ENCODE measurements around the gene MAST2. TPM values are rescaled to one million over a fixed set of nuclear protein-coding genes. Genes with fewer than 3 reads are reported as not detected.

The MAST2 gene
- total RNA-seq, 1 donor from 2014 or later = 38.1 TPM

DNA sequence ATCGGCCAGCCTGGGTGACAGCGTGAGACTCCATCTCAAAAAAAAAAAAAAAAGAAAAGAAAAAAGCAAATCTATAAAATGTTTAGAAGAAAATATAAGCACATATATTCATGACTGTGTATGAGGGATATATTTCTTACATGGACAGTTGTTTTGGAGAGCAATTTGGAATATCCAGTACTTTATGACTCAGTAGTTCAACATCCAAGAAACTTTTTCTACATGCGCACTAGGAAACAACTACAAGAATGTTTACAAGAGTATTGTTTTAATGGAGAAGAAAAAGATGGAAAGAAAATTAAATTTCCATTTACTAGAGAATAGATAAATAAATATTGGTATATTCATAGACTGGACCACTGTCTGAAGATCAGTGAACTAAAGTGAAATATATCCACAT lies 77.5 kb downstream of the MAST2 start:
- no peak overlapping the region for H3K4me3 Mint-ChIP-seq
- no peaks in the 10 kb centered on the region for H3K36me3 Mint-ChIP-seq
- H3K27me3 Mint-ChIP-seq = no peaks in the 10 kb centered on the region
- H3K4me1 Mint-ChIP-seq (ENCODE audit: unreplicated experiment) = no peaks in the 10 kb centered on the region
- DNase-seq (ENCODE audit: extremely low spot score, unreplicated experiment) = no peak
- no peak overlapping the region for H3K27ac Mint-ChIP-seq
- H3K9me3 Mint-ChIP-seq = no peaks in the 10 kb centered on the region
- TF ChIP-seq, protein P1, sequence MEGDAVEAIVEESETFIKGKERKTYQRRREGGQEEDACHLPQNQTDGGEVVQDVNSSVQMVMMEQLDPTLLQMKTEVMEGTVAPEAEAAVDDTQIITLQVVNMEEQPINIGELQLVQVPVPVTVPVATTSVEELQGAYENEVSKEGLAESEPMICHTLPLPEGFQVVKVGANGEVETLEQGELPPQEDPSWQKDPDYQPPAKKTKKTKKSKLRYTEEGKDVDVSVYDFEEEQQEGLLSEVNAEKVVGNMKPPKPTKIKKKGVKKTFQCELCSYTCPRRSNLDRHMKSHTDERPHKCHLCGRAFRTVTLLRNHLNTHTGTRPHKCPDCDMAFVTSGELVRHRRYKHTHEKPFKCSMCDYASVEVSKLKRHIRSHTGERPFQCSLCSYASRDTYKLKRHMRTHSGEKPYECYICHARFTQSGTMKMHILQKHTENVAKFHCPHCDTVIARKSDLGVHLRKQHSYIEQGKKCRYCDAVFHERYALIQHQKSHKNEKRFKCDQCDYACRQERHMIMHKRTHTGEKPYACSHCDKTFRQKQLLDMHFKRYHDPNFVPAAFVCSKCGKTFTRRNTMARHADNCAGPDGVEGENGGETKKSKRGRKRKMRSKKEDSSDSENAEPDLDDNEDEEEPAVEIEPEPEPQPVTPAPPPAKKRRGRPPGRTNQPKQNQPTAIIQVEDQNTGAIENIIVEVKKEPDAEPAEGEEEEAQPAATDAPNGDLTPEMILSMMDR (conservative IDR thresholded peaks at IDR 0.05) = no peak

GRCh38 chr1:45883658-45884057 lies 80.2 kb downstream of the MAST2 start:
- H3K36me3 Mint-ChIP-seq = no peaks in the 10 kb centered on the region
- TF ChIP-seq, protein P1 (conservative IDR thresholded peaks at IDR 0.05) = no peak
- no peak overlapping the region for H3K27ac Mint-ChIP-seq
- DNase-seq (ENCODE audit: extremely low spot score, unreplicated experiment) = no peak
- H3K27me3 Mint-ChIP-seq = no peaks in the 10 kb centered on the region
- H3K9me3 Mint-ChIP-seq = no peaks in the 10 kb centered on the region
- H3K4me1 Mint-ChIP-seq (ENCODE audit: unreplicated experiment) = peaks cover 5% of the 10 kb centered on the region
- H3K4me3 Mint-ChIP-seq = no peak overlapping the region

DNA sequence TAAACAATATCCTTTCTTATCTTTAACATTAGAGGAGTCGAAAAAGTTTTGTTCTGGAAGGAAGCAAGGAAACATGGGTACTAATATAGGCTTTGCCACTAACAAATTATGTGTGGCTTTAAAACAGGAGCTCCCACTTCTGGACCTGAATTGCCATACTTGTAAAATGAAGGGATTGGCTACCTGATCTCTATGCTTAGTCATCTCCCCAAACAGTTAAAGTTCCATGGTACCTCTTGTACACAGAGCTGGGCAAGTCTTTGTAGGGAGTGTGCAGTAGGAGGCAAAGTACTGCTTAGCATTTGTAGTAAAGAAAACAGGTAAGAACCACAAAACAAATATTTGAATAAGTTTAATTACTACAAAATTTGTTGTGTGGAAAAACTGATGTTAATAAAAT lies 81.3 kb downstream of the MAST2 start:
- Mint-ChIP-seq H3K27me3 (no peaks in the 10 kb centered on the region), H3K9me3 (no peaks in the 10 kb centered on the region), H3K4me3 (no peak overlapping the region), H3K27ac (no peak overlapping the region), H3K4me1 (ENCODE audit: unreplicated experiment) (peaks cover 5% of the 10 kb centered on the region), H3K36me3 (no peaks in the 10 kb centered on the region)
- TF ChIP-seq, protein P1 (conservative IDR thresholded peaks at IDR 0.05) = no peak
- no peak for DNase-seq (ENCODE audit: extremely low spot score, unreplicated experiment)

- H3K36me3 Mint-ChIP-seq = peaks cover 8% of the 10 kb centered on the region
- H3K4me1 Mint-ChIP-seq (ENCODE audit: unreplicated experiment) = peaks cover 5% of the 10 kb centered on the region
- H3K27me3 Mint-ChIP-seq = no peaks in the 10 kb centered on the region
- H3K9me3 Mint-ChIP-seq = peaks cover 6% of the 10 kb centered on the region
- H3K27ac Mint-ChIP-seq = no peak overlapping the region
- no peak overlapping the region for H3K4me3 Mint-ChIP-seq
- DNase-seq (ENCODE audit: extremely low spot score, unreplicated experiment) = no peak
- TF ChIP-seq, protein P1 (conservative IDR thresholded peaks at IDR 0.05) = no peak
These were observed 82.8 kb downstream of the MAST2 start for GRCh38 chr1:45886229-45886628.

GRCh38 chr1:45887156-45887842 lies 83.9 kb downstream of the MAST2 start:
- H3K27me3 Mint-ChIP-seq = no peaks in the 10 kb centered on the region
- H3K4me3 Mint-ChIP-seq = no peak overlapping the region
- DNase-seq (ENCODE audit: extremely low spot score, unreplicated experiment) = no peak
- peaks cover 6% of the 10 kb centered on the region for H3K9me3 Mint-ChIP-seq
- H3K27ac Mint-ChIP-seq = no peak overlapping the region
- H3K36me3 Mint-ChIP-seq = peaks cover 8% of the 10 kb centered on the region
- peaks cover 5% of the 10 kb centered on the region for H3K4me1 Mint-ChIP-seq (ENCODE audit: unreplicated experiment)
- TF ChIP-seq, protein P1 (conservative IDR thresholded peaks at IDR 0.05) = no peak
